Progenitor cell of endocrine pancreas (in vitro differentiated cells): ENCODE measurements around the gene ALG1. TPM values are rescaled to one million over a fixed set of nuclear protein-coding genes. Genes with fewer than 3 reads are reported as not detected.

Experiments
- DNase-seq: peaks from one replicate; pipeline ENCODE4 v3.0.0; 2021; ENCODE audit warnings: low spot score; ENCODE audit not compliant: unreplicated experiment
- H3K27ac Mint-ChIP-seq: 2 replicates; pipeline ENCODE4 v1.8.0; 2021; ENCODE audit warnings: mild to moderate bottlenecking, moderate library complexity, mixed read lengths
- H3K27me3 Mint-ChIP-seq: 2 replicates; pipeline ENCODE4 v1.8.0; 2021; ENCODE audit warnings: mixed read lengths
- H3K36me3 Mint-ChIP-seq: 2 replicates; pipeline ENCODE4 v1.8.0; 2022; ENCODE audit warnings: mixed read lengths; ENCODE audit not compliant: insufficient read depth
- H3K4me1 Mint-ChIP-seq: 2 replicates; pipeline ENCODE4 v1.8.0; 2021; ENCODE audit warnings: low read depth, mixed read lengths
- H3K4me3 Mint-ChIP-seq: 2 replicates; pipeline ENCODE4 v1.8.0; 2021; ENCODE audit warnings: low read depth, mild to moderate bottlenecking, moderate library complexity, mixed read lengths
- H3K9me3 Mint-ChIP-seq: 2 replicates; pipeline ENCODE4 v1.8.0; 2021; ENCODE audit warnings: low read depth, mixed read lengths
- CTCF ChIP-seq: fragments of 200-600 bp; sonication (generic); IDR thresholded peaks from one replicate; pipeline ENCODE4 v1.5.0; 2021; ENCODE audit warnings: antibody characterized with exemption, mild to moderate bottlenecking; ENCODE audit not compliant: unreplicated experiment
- total RNA-seq: library from RNA; stranded (reverse); gene quantifications from 2 replicates; pipeline ENCODE4 v1.2.1, GENCODE V29; 2021

Gene ALG1
- total RNA-seq, 1 donor from 2014 or later: 28.4 TPM

GRCh38 chr16:5065326-5065725, 6.3 kb upstream of the ALG1 start:
- Mint-ChIP-seq H3K36me3 (no peaks in the 10 kb centered on the region), H3K27me3 (peaks cover 12% of the 10 kb centered on the region), H3K9me3 (no peaks in the 10 kb centered on the region), H3K4me1 (no peaks in the 10 kb centered on the region), H3K27ac (no peak overlapping the region), H3K4me3 (no peak overlapping the region)
- no peak for DNase-seq
- TF ChIP-seq CTCF: no peak

GRCh38 chr16:5065813-5066212, 5.8 kb upstream of the ALG1 start, which contains the start of gene C16orf89:
C16orf89 (minus strand) TSS chr16:5065956; CDS start chr16:5065908, 48 bp downstream.
- DNase-seq: no peak
- H3K4me1 Mint-ChIP-seq: no peaks in the 10 kb centered on the region
- TF ChIP-seq CTCF: no peak

GRCh38 chr16:5066511-5066910, 5.1 kb upstream of the ALG1 start:
- H3K27ac Mint-ChIP-seq: no peak overlapping the region
- no peak for TF ChIP-seq CTCF
- peaks cover 12% of the 10 kb centered on the region for H3K27me3 Mint-ChIP-seq

More at GRCh38 chr16:5065813-5066212, 5.8 kb upstream of the ALG1 start, which contains the start of gene C16orf89:
- Mint-ChIP-seq H3K27ac (no peak within 1 kb of the TSS), H3K36me3 (no peaks in the 10 kb centered on the region), H3K4me3 (no peak within 1 kb of the TSS), H3K9me3 (no peaks in the 10 kb centered on the region), H3K27me3 (peaks cover 12% of the 10 kb centered on the region)

GRCh38 chr16:5069048-5069447, 2.6 kb upstream of the ALG1 start:
- Mint-ChIP-seq H3K4me1 (peaks cover 1% of the 10 kb centered on the region), H3K36me3 (no peaks in the 10 kb centered on the region), H3K27me3 (peaks cover 7% of the 10 kb centered on the region), H3K27ac (no peak overlapping the region), H3K9me3 (no peaks in the 10 kb centered on the region), H3K4me3 (no peak overlapping the region)
- TF ChIP-seq CTCF: no peak
- DNase-seq: no peak

More at GRCh38 chr16:5066511-5066910, 5.1 kb upstream of the ALG1 start:
- H3K36me3 Mint-ChIP-seq: no peaks in the 10 kb centered on the region
- no peak for DNase-seq
- no peak overlapping the region for H3K4me3 Mint-ChIP-seq
- H3K4me1 Mint-ChIP-seq: no peaks in the 10 kb centered on the region
- H3K9me3 Mint-ChIP-seq: no peaks in the 10 kb centered on the region

- DNase-seq: no peak
- Mint-ChIP-seq H3K9me3 (no peaks in the 10 kb centered on the region), H3K4me1 (peaks cover 1% of the 10 kb centered on the region), H3K4me3 (no peak overlapping the region), H3K27ac (no peak overlapping the region), H3K27me3 (peaks cover 3% of the 10 kb centered on the region), H3K36me3 (no peaks in the 10 kb centered on the region)
- TF ChIP-seq CTCF: no peak
Measured at GRCh38 chr16:5069854-5070253, 1.8 kb upstream of the ALG1 start.
